ENCODE data around the gene PCDHGA9. TPM values are rescaled to one million over a fixed set of nuclear protein-coding genes. Genes with fewer than 3 reads are reported as not detected.

PCDHGA9 gene
- total RNA-seq, 2 donors from 2014 or later, result 4.9 to 8.2 TPM

DNA sequence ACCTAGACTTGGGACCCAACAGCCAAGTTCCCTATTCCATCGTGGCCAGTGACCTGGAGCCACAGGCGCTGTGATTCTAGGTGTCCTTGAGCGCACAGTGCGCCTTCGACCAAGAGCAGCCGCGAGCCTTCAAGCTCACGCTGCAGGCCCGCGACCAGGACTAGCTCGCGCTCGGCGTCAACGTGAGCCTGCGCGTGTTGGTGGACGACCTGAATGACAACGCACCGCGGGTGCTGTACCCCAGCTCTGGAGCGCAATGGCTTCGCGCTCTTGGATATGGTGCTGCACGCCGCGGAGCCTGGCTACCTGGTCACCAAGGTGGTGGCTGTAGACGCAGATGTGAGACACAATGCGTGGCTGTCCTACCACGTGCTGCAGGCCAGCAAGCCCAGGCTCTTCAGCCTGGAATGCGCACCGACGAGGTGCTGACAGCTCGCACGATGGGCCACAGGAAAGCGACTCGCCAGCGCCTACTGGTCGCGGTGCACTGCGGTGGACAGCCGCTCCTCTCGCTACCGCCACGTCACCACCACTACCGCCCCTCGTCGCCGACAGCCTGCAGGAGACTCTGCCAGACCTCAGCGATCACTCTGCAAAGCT lies 39.1 kb downstream of the PCDHGA9 start:
- WGBS, 2 donors, result 42 to 57% methylated on average over 43 to 50 of the region's 50 CpGs
- no peak overlapping the region for H3K27ac ChIP-seq
- no peaks in the 10 kb centered on the region for H3K4me1 ChIP-seq
- TF ChIP-seq, protein P1, sequence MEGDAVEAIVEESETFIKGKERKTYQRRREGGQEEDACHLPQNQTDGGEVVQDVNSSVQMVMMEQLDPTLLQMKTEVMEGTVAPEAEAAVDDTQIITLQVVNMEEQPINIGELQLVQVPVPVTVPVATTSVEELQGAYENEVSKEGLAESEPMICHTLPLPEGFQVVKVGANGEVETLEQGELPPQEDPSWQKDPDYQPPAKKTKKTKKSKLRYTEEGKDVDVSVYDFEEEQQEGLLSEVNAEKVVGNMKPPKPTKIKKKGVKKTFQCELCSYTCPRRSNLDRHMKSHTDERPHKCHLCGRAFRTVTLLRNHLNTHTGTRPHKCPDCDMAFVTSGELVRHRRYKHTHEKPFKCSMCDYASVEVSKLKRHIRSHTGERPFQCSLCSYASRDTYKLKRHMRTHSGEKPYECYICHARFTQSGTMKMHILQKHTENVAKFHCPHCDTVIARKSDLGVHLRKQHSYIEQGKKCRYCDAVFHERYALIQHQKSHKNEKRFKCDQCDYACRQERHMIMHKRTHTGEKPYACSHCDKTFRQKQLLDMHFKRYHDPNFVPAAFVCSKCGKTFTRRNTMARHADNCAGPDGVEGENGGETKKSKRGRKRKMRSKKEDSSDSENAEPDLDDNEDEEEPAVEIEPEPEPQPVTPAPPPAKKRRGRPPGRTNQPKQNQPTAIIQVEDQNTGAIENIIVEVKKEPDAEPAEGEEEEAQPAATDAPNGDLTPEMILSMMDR (IDR thresholded peaks at IDR 0.05), result no peak
- no peak for TF ChIP-seq POLR2A (IDR thresholded peaks at IDR 0.05)
- DNase-seq (no peak), ATAC-seq (no peak)
- H3K9me3 ChIP-seq, result peaks cover 0 to 37% (median 0%) of the 10 kb centered on the region in 3 donors
- no peaks in the 10 kb centered on the region for H3K36me3 ChIP-seq (replicated peaks in 1 of 2; ENCODE audit: insufficient read depth in 1 of 2, low read depth in 2 of 2)
- intact Hi-C loops (cut with DNase I), result no loop called here
- H3K27me3 ChIP-seq, result no peaks in the 10 kb centered on the region
- H3K4me3 ChIP-seq, result no peak overlapping the region

Other genes starting within 250 kb of the PCDHGA9 start
- gene PCDHB7, start 230.1 kb upstream of the PCDHGA9 start, total RNA-seq, result under 1 TPM in 1 of 2 donors, not detected in 1; 0.52 TPM
- gene PCDHB8, start 225.0 kb upstream of the PCDHGA9 start, total RNA-seq, result under 1 TPM; 0.33 to 0.52 TPM
- gene PCDHB16, start 220.4 kb upstream of the PCDHGA9 start, total RNA-seq, result 1 to 10 TPM; 2.1 to 4.6 TPM
- 10 to 100 TPM in 1 of 2 donors, under 1 TPM in 1; 0.78 to 19.8 TPM for gene PCDHB9, start 215.6 kb upstream of the PCDHGA9 start, total RNA-seq
- 1 to 10 TPM; 1.3 to 2.3 TPM for gene PCDHB10, start 210.4 kb upstream of the PCDHGA9 start, total RNA-seq
- 1 to 10 TPM; 4.4 to 4.9 TPM for gene PCDHB11, start 203.2 kb upstream of the PCDHGA9 start, total RNA-seq
- 1 to 10 TPM; 2.0 to 3.4 TPM for gene PCDHB12, start 194.1 kb upstream of the PCDHGA9 start, total RNA-seq
- 1 to 10 TPM; 6.5 to 7.6 TPM for gene PCDHB13, start 188.9 kb upstream of the PCDHGA9 start, total RNA-seq
- gene PCDHB14, start 179.4 kb upstream of the PCDHGA9 start, total RNA-seq, result 1 to 10 TPM; 3.4 to 7.3 TPM
- gene PCDHB15, start 157.4 kb upstream of the PCDHGA9 start, total RNA-seq, result 1 to 10 TPM; 3.1 to 3.6 TPM
- gene SLC25A2, start 98.7 kb upstream of the PCDHGA9 start, total RNA-seq, result not detected
- gene TAF7, start 82.0 kb upstream of the PCDHGA9 start, total RNA-seq, result 10 to 100 TPM; 28.7 to 32.2 TPM
- under 1 TPM; 0.33 to 0.78 TPM for gene PCDHGA1, start 72.3 kb upstream of the PCDHGA9 start, total RNA-seq
- gene PCDHGA2, start 64.0 kb upstream of the PCDHGA9 start, total RNA-seq, result 1 to 10 TPM; 2.0 to 2.9 TPM
- 10 to 100 TPM in 1 of 2 donors, 1 to 10 TPM in 1; 4.2 to 11.2 TPM for gene PCDHGA3, start 58.9 kb upstream of the PCDHGA9 start, total RNA-seq
- 1 to 10 TPM; 3.9 to 6.9 TPM for gene PCDHGB1, start 52.7 kb upstream of the PCDHGA9 start, total RNA-seq
- 10 to 100 TPM in 1 of 2 donors, 1 to 10 TPM in 1; 6.7 to 10.9 TPM for gene PCDHGA4, start 47.8 kb upstream of the PCDHGA9 start, total RNA-seq
- gene PCDHGB2, start 42.8 kb upstream of the PCDHGA9 start, total RNA-seq, result 1 to 10 TPM; 2.3 to 9.3 TPM
- 1 to 10 TPM; 5.6 to 6.0 TPM for gene PCDHGA5, start 38.6 kb upstream of the PCDHGA9 start, total RNA-seq
- gene PCDHGB3, start 32.5 kb upstream of the PCDHGA9 start, total RNA-seq, result 10 to 100 TPM in 1 of 2 donors, 1 to 10 TPM in 1; 4.2 to 10.2 TPM
- 10 to 100 TPM in 1 of 2 donors, 1 to 10 TPM in 1; 5.2 to 11.2 TPM for gene PCDHGA6, start 28.9 kb upstream of the PCDHGA9 start, total RNA-seq
- gene PCDHGA7, start 20.0 kb upstream of the PCDHGA9 start, total RNA-seq, result 1 to 10 TPM; 5.2 to 7.6 TPM
- gene PCDHGB4, start 15.1 kb upstream of the PCDHGA9 start, total RNA-seq, result 1 to 10 TPM; 3.6 to 4.9 TPM
- 10 to 100 TPM in 1 of 2 donors, 1 to 10 TPM in 1; 4.2 to 10.2 TPM for gene PCDHGA8, start 10.1 kb upstream of the PCDHGA9 start, total RNA-seq
- 10 to 100 TPM in 1 of 2 donors, 1 to 10 TPM in 1; 7.8 to 15.2 TPM for gene PCDHGB5, start 4.8 kb upstream of the PCDHGA9 start, total RNA-seq
- gene PCDHGB6, start 5.2 kb downstream of the PCDHGA9 start, total RNA-seq, result 1 to 10 TPM; 4.6 to 8.0 TPM
- 1 to 10 TPM; 5.3 to 5.4 TPM for gene PCDHGA10, start 10.2 kb downstream of the PCDHGA9 start, total RNA-seq
- gene PCDHGB7, start 14.9 kb downstream of the PCDHGA9 start, total RNA-seq, result 1 to 10 TPM; 7.0 to 7.9 TPM
- 1 to 10 TPM; 4.9 to 6.9 TPM for gene PCDHGA11, start 18.3 kb downstream of the PCDHGA9 start, total RNA-seq
- gene PCDHGA12, start 27.7 kb downstream of the PCDHGA9 start, total RNA-seq, result 1 to 10 TPM; 5.3 to 5.4 TPM
- gene PCDHGC3, start 73.2 kb downstream of the PCDHGA9 start, total RNA-seq, result 10 to 100 TPM in 1 of 2 donors, 1 to 10 TPM in 1; 9.6 to 16.1 TPM
- gene PCDHGC4, start 82.3 kb downstream of the PCDHGA9 start, total RNA-seq, result 1 to 10 TPM; 1.6 to 2.0 TPM
- 1 to 10 TPM; 2.0 to 3.1 TPM for gene PCDHGC5, start 86.3 kb downstream of the PCDHGA9 start, total RNA-seq
- 10 to 100 TPM; 28.3 to 47.0 TPM for gene DIAPH1, start 216.2 kb downstream of the PCDHGA9 start, total RNA-seq
- 10 to 100 TPM; 42.8 to 63.8 TPM for gene HDAC3, start 234.1 kb downstream of the PCDHGA9 start, total RNA-seq
- gene RELL2, start 234.2 kb downstream of the PCDHGA9 start, total RNA-seq, result 1 to 10 TPM; 2.9 to 8.9 TPM
- gene FCHSD1, start 248.6 kb downstream of the PCDHGA9 start, total RNA-seq, result 10 to 100 TPM; 34.8 to 40.9 TPM

Measured in body of pancreas (tissue), 4 donors.